ENCODE results near the gene CDH19. TPM values are rescaled to one million over a fixed set of nuclear protein-coding genes. Genes with fewer than 3 reads are reported as not detected.
"Not testable (repeated sequence)": the region's sequence is repeated elsewhere in the genome, so short reads cannot be mapped to it uniquely, and the experiment has no call there.

Gene CDH19
- total RNA-seq, 2 donors from 2014 or later = 1.3 to 3.9 TPM

- Histone ChIP-seq H3K4me3 (no peak overlapping the region), H3K36me3 (replicated peaks in 1 of 2; ENCODE audit: insufficient read depth in 1 of 2, low read depth in 2 of 2) (no peaks in the 10 kb centered on the region), H3K9me3 (no peaks in the 10 kb centered on the region), H3K4me1 (no peaks in the 10 kb centered on the region), H3K27me3 (no peaks in the 10 kb centered on the region), H3K27ac (no peak overlapping the region)
- TF ChIP-seq POLR2A (IDR thresholded peaks at IDR 0.05) (no peak), CTCF (IDR thresholded peaks at IDR 0.05) (no peak)
- no peak for ATAC-seq
- intact Hi-C loops (cut with DNase I) = no loop called here
- 62 to 70% methylated on average over 1 of the region's 1 CpG for WGBS, 2 donors
- DNase-seq = no peak
Observed at GRCh38 chr18:66506178-66506577, 97.7 kb downstream of the CDH19 start.

- DNase-seq = no peak
- no peaks in the 10 kb centered on the region for H3K9me3 ChIP-seq
- ATAC-seq = no peak
- H3K27ac ChIP-seq = no peak overlapping the region
- no peak for TF ChIP-seq POLR2A (IDR thresholded peaks at IDR 0.05)
- no peak for TF ChIP-seq CTCF (IDR thresholded peaks at IDR 0.05)
- no peaks in the 10 kb centered on the region for H3K27me3 ChIP-seq
- no peaks in the 10 kb centered on the region for H3K4me1 ChIP-seq
- no peak overlapping the region for H3K4me3 ChIP-seq
- intact Hi-C loops (cut with DNase I) = no loop called here
- 28% methylated on average over 6 of the region's 6 CpGs for WGBS, 2 donors
- H3K36me3 ChIP-seq (replicated peaks in 1 of 2; ENCODE audit: insufficient read depth in 1 of 2, low read depth in 2 of 2) = no peaks in the 10 kb centered on the region
Observed at GRCh38 chr18:66497351-66497750, 106.5 kb downstream of the CDH19 start.

- H3K27ac ChIP-seq = no peak overlapping the region
- 26% methylated on average over 3 of the region's 3 CpGs for WGBS, 2 donors
- TF ChIP-seq CTCF (IDR thresholded peaks at IDR 0.05) = peak in 5 of 7 experiments; percentile 14 to 55 (median 41)
- TF ChIP-seq POLR2A (IDR thresholded peaks at IDR 0.05) = no peak
- no peaks in the 10 kb centered on the region for H3K27me3 ChIP-seq
- H3K9me3 ChIP-seq = no peaks in the 10 kb centered on the region
- DNase-seq = peak; percentile 47 to 68 (median 55)
- ATAC-seq = peak; percentile 50
- H3K4me1 ChIP-seq = no peaks in the 10 kb centered on the region
- intact Hi-C loops (cut with DNase I) = no loop called here
- no peaks in the 10 kb centered on the region for H3K36me3 ChIP-seq (replicated peaks in 1 of 2; ENCODE audit: insufficient read depth in 1 of 2, low read depth in 2 of 2)
- H3K4me3 ChIP-seq = no peak overlapping the region
Observed at GRCh38 chr18:66495844-66496243, 108.0 kb downstream of the CDH19 start.

- TF ChIP-seq POLR2A (IDR thresholded peaks at IDR 0.05) = no peak
- TF ChIP-seq CTCF (IDR thresholded peaks at IDR 0.05) = no peak
- no peaks in the 10 kb centered on the region for H3K27me3 ChIP-seq
- intact Hi-C loops (cut with DNase I) = no loop called here
- no peaks in the 10 kb centered on the region for H3K36me3 ChIP-seq (replicated peaks in 1 of 2; ENCODE audit: insufficient read depth in 1 of 2, low read depth in 2 of 2)
- H3K4me3 ChIP-seq = no peak overlapping the region
- DNase-seq (no peak), ATAC-seq (no peak)
- H3K27ac ChIP-seq = no peak overlapping the region
- H3K9me3 ChIP-seq = no peaks in the 10 kb centered on the region
- WGBS, 2 donors = 53 to 59% methylated on average over 3 of the region's 3 CpGs
- H3K4me1 ChIP-seq = no peaks in the 10 kb centered on the region
Observed at GRCh38 chr18:66473882-66474281, 130.0 kb downstream of the CDH19 start.

- WGBS, 2 donors = 72 to 77% methylated on average over 5 of the region's 5 CpGs
- H3K4me3 ChIP-seq; H3K27ac ChIP-seq; DNase-seq; H3K4me1 ChIP-seq; H3K36me3 ChIP-seq (replicated peaks in 1 of 2; ENCODE audit: insufficient read depth in 1 of 2, low read depth in 2 of 2); H3K27me3 ChIP-seq; intact Hi-C loops (cut with DNase I); ATAC-seq; H3K9me3 ChIP-seq: not testable (repeated sequence)
Observed at GRCh38 chr18:66466184-66466583, 137.7 kb downstream of the CDH19 start.
